Measurements from ENCODE around the gene ADRA2B. TPM values are rescaled to one million over a fixed set of nuclear protein-coding genes. Genes with fewer than 3 reads are reported as not detected.

Gene ADRA2B
- total and polyA plus RNA-seq, 9 donors, result 0.48 to 1.8 (median 1.0) TPM

DNA sequence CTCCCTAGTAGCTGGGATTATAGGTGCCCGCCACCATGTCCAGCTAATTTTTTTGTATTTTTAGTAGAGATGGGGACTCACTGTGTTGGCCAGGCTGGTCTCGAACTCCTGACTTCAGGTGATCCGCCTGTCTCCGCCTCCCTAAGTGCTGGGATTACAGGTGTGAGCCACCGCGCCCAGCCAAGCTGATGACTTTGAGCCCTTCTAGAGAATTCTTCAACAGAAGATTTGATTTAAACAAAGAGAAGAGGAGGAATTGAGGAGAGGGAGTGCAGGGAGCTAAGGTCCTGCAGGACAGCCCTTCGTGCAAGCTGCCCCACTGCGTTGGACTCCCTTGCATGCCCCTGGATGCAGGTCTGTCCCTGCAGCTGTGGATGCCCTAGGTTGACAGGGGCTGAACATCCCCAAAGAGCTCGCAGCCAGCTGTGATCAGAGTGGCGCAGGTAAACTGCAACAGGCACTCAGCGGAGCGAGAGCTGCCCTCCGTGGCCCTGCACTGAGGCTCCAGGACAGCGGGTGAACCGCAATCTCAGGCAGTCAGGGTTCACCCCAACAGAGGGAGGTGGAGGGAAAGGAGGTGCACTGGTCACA is 13.7 kb downstream of the ADRA2B start:
- H3K4me1 ChIP-seq (ENCODE audit: insufficient read depth), result no peaks in the 10 kb centered on the region
- intact Hi-C loops (cut with DNase I), result no loop called here
- H3K4me3 ChIP-seq, result no peak overlapping the region
- WGBS, 3 donors, result 94 to 98% (median 96%) methylated on average over 15 of the region's 15 CpGs
- no peak overlapping the region for H3K27ac ChIP-seq
- no peaks in the 10 kb centered on the region for H3K36me3 ChIP-seq
- peak in 1 of 5 donors; percentile 19 for DNase-seq
- peaks cover 0 to 4% of the 10 kb centered on the region in 2 donors for H3K9me3 ChIP-seq
- TF ChIP-seq EP300 (IDR thresholded peaks at IDR 0.05) (no peak), CTCF (IDR thresholded peaks at IDR 0.05) (no peak)
- no peaks in the 10 kb centered on the region for H3K27me3 ChIP-seq

- TF ChIP-seq POLR2A (IDR thresholded peaks at IDR 0.05) (no peak), CTCF (IDR thresholded peaks at IDR 0.05) (no peak)
- Histone ChIP-seq H3K9me3 (peaks cover 0 to 4% of the 10 kb centered on the region in 2 donors), H3K4me1 (ENCODE audit: insufficient read depth) (no peaks in the 10 kb centered on the region), H3K27ac (no peak overlapping the region), H3K36me3 (no peaks in the 10 kb centered on the region), H3K27me3 (no peaks in the 10 kb centered on the region), H3K4me3 (no peak overlapping the region)
- DNase-seq, result peak in 3 of 5 donors; percentile 8 to 28 (median 8)
- WGBS, 3 donors, result 92 to 97% (median 94%) methylated on average over 3 of the region's 3 CpGs
- intact Hi-C loops (cut with DNase I), result no loop called here
Observed at GRCh38 chr2:96100893-96101304, 15.5 kb downstream of the ADRA2B start.

DNA sequence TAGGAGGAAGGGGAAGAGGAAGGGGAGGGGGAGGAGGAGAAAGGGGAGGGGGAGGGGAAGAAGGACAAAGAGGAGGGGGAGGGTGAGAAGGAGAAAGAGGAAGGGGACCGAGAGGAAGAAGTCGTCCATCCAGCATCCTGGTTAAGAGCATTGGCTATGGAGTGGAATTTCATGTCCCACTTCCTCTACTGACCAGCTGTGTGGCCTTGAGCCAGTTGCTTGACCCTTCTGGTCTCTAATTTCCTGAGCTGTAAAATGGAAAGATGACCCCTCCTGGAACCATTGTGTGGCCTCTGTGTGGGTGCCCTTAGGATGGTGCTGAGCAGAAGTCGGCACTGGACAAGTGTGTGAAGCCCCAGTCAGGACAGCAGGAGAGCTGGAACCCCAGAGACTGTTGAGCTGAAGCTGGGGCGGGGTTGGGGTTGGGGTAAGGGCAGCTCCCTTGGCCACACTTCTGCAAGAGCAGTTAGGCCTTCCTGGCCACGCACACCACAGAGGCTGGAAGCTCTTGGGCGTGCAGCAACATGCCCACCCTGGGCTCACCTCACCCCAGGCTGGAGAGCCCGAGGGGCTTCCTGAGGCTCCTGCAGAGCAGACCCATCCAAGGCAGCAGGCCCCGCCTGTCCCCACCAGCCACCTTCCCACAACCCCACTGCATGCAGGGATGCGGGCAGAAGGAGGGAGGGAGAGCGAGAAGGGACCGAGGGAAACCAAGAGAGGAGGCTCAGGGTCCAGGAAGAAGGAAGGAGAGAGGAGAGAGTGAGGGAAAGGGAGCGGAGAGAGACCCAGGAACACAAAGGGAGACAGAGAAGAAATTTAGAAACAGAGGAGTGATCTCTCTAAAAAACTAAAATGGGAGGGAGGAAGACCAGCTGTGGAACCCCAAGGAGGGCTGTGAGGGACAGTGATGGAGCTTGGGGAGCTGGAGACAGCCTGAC is 16.2 kb downstream of the ADRA2B start:
- TF ChIP-seq EP300 (IDR thresholded peaks at IDR 0.05), result no peak
- TF ChIP-seq CTCF (IDR thresholded peaks at IDR 0.05), result no peak
- no peak for TF ChIP-seq POLR2A (IDR thresholded peaks at IDR 0.05)
- Histone ChIP-seq H3K4me3 (no peak overlapping the region), H3K27ac (no peak overlapping the region), H3K36me3 (no peaks in the 10 kb centered on the region), H3K4me1 (ENCODE audit: insufficient read depth) (no peaks in the 10 kb centered on the region), H3K27me3 (no peaks in the 10 kb centered on the region), H3K9me3 (peaks cover 0 to 2% of the 10 kb centered on the region in 2 donors)
- intact Hi-C loops (cut with DNase I), result no loop called here
- 67 to 77% (median 75%) methylated on average over 12 of the region's 12 CpGs for WGBS, 3 donors
- DNase-seq, result peak in 2 of 5 donors; percentile 12 to 13

GRCh38 chr2:96098900-96099590 is 17.3 kb downstream of the ADRA2B start:
- H3K36me3 ChIP-seq, result no peaks in the 10 kb centered on the region
- DNase-seq, result peak in 2 of 5 donors; percentile 10 to 44
- WGBS, 3 donors, result 51 to 64% (median 51%) methylated on average over 11 of the region's 11 CpGs
- no peak overlapping the region for H3K27ac ChIP-seq
- TF ChIP-seq CTCF (IDR thresholded peaks at IDR 0.05), result no peak
- no peak for TF ChIP-seq POLR2A (IDR thresholded peaks at IDR 0.05)
- no peak for TF ChIP-seq EP300 (IDR thresholded peaks at IDR 0.05)
- H3K4me3 ChIP-seq, result no peak overlapping the region
- no peaks in the 10 kb centered on the region for H3K4me1 ChIP-seq (ENCODE audit: insufficient read depth)
- H3K27me3 ChIP-seq, result no peaks in the 10 kb centered on the region
- no peaks in the 10 kb centered on the region for H3K9me3 ChIP-seq
- intact Hi-C loops (cut with DNase I), result no loop called here
